Fibroblast of the aortic adventitia (primary cell): Measurements from ENCODE around the gene A2M. TPM values are rescaled to one million over a fixed set of nuclear protein-coding genes. Genes with fewer than 3 reads are reported as not detected.

Experiments
- DNase-seq: peaks from one replicate; pipeline ENCODE4 v3.0.0-alpha.2; 2010; ENCODE audit warnings: low read depth
- H3K4me3 ChIP-seq: 2 replicates; pipeline ENCODE4 v1.5.1; 2011; ENCODE audit warnings: low read depth, mild to moderate bottlenecking, control low read depth, low read length, moderate library complexity
- total RNA-seq: library from RNA; depleted of rRNA; stranded (reverse); fragments of >200 nt; gene quantifications from 2 replicates; pipeline ENCODE4 v1.2.3, GENCODE V29; 2012; ENCODE audit warnings: low replicate concordance
- TF ChIP-seq, protein P1 (sequence below): IDR thresholded peaks from 2 replicates; pipeline ENCODE4 v1.5.1; 2011; ENCODE audit warnings: mild to moderate bottlenecking, low read length, control low read depth, inconsistent platforms; ENCODE audit not compliant: insufficient read depth

Gene A2M
- total RNA-seq, 1 donor, result 0.54 TPM

DNA sequence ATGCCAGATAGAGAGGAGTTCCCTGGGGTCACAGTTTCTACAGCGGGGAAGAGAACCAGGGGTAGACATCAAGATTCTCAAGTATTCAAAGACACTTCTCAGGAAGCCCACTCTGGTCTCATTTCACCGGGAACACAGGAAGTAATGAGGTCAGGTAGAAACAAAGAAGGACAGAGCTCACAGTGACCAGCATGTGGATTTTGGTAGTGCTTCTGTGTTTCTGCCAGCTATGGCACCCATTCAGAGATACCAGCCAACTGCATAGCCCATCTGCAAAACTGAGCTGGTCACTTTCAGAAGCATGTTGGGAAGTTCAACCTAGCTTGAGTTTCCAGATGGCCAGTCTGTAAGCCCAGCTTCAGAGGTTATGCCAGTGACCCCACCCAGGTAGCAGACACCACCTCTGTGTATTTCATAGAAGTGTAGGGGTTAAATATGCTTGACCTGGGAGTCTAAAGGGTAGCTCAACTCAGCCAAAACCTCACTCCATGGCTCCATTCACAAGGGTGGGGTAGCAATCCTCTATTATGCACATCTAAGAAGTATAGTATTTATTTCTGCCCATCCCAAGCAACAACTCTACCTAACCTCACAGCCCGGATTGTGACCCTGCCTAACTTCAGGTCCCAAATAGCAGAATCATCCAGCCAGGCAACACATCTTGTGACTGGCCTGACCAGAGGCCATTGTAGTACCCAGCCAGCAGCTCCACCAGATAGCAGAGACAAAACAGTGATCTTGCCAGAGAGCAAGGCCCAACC, 33.9 kb downstream of the A2M start:
- TF ChIP-seq, protein P1, sequence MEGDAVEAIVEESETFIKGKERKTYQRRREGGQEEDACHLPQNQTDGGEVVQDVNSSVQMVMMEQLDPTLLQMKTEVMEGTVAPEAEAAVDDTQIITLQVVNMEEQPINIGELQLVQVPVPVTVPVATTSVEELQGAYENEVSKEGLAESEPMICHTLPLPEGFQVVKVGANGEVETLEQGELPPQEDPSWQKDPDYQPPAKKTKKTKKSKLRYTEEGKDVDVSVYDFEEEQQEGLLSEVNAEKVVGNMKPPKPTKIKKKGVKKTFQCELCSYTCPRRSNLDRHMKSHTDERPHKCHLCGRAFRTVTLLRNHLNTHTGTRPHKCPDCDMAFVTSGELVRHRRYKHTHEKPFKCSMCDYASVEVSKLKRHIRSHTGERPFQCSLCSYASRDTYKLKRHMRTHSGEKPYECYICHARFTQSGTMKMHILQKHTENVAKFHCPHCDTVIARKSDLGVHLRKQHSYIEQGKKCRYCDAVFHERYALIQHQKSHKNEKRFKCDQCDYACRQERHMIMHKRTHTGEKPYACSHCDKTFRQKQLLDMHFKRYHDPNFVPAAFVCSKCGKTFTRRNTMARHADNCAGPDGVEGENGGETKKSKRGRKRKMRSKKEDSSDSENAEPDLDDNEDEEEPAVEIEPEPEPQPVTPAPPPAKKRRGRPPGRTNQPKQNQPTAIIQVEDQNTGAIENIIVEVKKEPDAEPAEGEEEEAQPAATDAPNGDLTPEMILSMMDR, result no peak
- no peak for DNase-seq
- H3K4me3 ChIP-seq, result no peak overlapping the region

DNA sequence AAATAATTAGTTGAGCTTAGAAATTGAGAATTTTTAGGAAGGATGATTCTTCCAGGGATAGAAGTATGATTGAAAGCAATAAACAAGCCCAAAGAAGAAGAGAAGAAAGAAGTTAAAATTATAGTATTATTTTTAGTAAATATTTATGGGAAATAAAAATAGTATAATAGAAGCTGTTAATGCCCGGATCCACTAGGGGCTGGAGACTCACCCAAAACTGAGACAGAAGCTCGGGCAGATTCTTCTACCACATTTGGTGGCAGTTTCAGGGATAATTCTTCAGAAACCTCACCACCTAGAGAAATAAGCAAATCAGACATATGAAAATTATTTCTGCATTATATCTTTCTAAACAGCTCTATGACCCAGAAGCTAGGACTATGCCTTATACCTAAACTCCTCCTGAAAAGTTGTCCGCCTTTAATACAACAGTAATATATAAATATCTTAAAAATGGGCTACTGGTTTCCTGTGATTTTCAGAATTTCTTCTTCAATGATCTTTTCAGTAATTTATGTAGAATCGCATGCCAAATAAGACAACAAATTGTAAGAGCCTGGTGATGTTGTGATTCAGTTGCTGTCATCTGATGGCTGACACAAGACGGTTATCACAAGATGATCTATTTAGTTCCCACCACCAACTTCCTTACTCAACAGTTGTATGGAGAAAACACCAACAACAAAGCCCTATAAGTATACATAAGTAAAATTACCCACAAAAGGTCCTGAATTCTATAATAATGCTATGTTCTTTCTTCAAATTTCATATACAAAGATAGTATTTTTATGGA, 35.6 kb downstream of the A2M start:
- no peak for DNase-seq

DNA sequence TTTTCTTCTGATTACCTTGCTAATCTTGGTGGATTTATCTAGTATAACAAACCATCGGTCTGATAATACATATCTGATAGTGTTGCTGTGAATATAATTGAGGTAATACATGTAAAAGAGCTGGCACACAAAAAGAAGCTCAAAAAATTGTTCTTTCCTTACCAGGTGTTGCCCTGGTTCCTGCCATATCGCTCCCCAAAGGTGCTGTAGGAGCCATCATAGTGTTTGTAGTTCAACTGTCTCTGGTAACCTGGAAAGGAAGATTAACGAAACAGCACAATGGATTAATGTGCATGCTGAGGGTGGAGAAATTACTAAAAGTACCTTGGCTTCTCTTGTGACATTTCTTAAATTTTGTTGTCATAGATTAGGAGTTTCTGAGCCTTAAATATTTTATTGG, 36.6 kb downstream of the A2M start:
- H3K4me3 ChIP-seq, result no peak overlapping the region
- TF ChIP-seq, protein P1, result no peak
- no peak for DNase-seq

More for the DNA sequence above, 35.6 kb downstream of the A2M start:
- TF ChIP-seq, protein P1, result no peak
- H3K4me3 ChIP-seq, result no peak overlapping the region

DNA sequence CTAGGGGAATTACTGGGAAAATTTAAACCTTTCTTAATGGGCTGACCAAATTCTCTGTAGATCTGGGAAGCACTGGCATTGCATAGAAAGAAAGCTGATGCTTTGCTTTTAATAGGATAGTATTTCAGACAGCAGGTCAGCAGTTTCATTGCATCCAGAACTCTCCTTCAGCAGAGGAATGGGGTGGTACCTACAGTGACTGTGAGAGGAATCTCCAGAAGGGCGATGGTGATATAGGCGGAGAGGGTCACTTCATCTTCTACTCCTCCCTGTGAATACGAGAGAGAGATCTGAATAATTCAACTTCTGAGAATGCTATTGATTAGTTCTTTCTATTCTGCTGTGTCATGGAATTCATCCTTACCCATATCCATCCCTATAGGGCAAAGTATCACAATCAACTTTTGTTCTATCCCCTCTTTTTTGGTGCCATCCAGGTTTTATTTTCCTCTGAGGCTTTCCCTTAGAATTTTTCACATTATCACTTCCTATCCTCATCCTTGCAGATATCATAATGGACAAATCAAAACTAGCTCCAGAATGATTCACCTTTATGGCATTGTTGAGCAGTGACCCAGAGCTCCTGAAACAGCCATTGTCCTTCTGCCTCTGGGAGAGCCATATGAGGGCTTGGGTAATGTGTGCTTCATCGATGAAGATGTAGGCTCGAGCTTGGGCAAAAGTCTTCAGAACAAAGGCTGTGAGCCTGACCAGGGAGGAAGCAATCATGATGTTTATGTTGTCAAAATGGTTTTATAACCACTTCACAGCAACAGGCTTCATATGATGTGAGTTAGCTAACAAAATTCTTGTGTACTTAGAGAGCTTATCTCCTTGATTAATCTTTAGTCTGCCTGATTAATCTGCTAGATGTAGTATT, 38.3 kb downstream of the A2M start:
- H3K4me3 ChIP-seq, result no peak overlapping the region
- DNase-seq, result no peak
- TF ChIP-seq, protein P1, result no peak

DNA sequence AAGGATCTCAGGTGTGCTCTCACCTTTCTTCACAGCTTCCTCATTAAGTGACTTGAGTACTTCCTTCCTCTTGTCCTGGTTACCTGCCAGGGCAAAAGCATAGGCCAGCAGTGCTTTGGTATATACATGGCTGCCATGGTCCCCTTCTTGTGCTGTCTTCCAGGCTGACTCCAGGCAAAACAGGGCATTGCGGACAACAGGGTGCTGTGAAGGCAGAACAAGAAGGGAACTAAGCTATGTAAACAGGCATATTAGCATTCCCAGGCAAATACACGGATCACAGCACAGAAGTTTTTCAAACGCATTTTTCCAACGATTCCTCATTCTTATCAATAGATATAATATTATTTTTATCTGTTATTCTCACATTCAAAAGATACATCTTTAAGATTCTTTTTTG, 39.0 kb downstream of the A2M start:
- TF ChIP-seq, protein P1, result no peak
- no peak overlapping the region for H3K4me3 ChIP-seq
- no peak for DNase-seq

DNA sequence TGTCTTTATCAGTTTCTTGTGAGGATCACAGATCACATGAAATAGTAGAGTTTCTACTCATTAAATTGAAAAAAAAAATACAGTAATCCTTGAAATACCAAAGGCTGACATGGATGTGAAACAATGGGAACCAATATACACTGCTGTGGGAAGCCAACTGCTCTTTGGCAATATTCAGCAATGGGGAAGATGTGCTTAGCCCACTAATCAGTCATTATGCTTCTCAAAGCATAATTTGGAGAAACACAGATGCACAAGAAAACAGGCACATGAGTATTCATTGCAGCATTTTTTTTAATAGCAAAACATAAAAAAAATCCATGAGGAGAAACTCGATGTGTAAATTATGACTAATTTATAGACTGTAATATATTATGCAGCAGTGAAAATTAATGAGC, 40.6 kb downstream of the A2M start:
- TF ChIP-seq, protein P1, result no peak
- DNase-seq, result no peak
- H3K4me3 ChIP-seq, result no peak overlapping the region
